Measurements from ENCODE around the gene MMS22L.

MMS22L gene

GRCh38 chr6:97110626-97111025 is 172.4 kb downstream of the MMS22L start:
- TF ChIP-seq, protein P1, sequence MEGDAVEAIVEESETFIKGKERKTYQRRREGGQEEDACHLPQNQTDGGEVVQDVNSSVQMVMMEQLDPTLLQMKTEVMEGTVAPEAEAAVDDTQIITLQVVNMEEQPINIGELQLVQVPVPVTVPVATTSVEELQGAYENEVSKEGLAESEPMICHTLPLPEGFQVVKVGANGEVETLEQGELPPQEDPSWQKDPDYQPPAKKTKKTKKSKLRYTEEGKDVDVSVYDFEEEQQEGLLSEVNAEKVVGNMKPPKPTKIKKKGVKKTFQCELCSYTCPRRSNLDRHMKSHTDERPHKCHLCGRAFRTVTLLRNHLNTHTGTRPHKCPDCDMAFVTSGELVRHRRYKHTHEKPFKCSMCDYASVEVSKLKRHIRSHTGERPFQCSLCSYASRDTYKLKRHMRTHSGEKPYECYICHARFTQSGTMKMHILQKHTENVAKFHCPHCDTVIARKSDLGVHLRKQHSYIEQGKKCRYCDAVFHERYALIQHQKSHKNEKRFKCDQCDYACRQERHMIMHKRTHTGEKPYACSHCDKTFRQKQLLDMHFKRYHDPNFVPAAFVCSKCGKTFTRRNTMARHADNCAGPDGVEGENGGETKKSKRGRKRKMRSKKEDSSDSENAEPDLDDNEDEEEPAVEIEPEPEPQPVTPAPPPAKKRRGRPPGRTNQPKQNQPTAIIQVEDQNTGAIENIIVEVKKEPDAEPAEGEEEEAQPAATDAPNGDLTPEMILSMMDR (IDR thresholded peaks at IDR 0.05; ENCODE audit: control insufficient read depth, insufficient read depth, low read depth, low read length, missing control alignments) = no peak

GRCh38 chr6:97110149-97110548 is 172.9 kb downstream of the MMS22L start:
- TF ChIP-seq, protein P1 (IDR thresholded peaks at IDR 0.05; ENCODE audit: control insufficient read depth, insufficient read depth, low read depth, low read length, missing control alignments) = no peak

More at GRCh38 chr6:97110626-97111025, 172.4 kb downstream of the MMS22L start:
- no peak overlapping the region for H3K4me3 ChIP-seq (ENCODE audit: control insufficient read depth, low read depth, low read length)
- no peak for DNase-seq (ENCODE audit: low read depth)

GRCh38 chr6:97109444-97109843 is 173.6 kb downstream of the MMS22L start:
- DNase-seq (ENCODE audit: low read depth) = no peak
- no peak overlapping the region for H3K4me3 ChIP-seq (ENCODE audit: control insufficient read depth, low read depth, low read length)
- TF ChIP-seq, protein P1 (IDR thresholded peaks at IDR 0.05; ENCODE audit: control insufficient read depth, insufficient read depth, low read depth, low read length, missing control alignments) = no peak

More at GRCh38 chr6:97110149-97110548, 172.9 kb downstream of the MMS22L start:
- DNase-seq (ENCODE audit: low read depth) = no peak
- no peak overlapping the region for H3K4me3 ChIP-seq (ENCODE audit: control insufficient read depth, low read depth, low read length)

GRCh38 chr6:97102145-97102790 is 180.7 kb downstream of the MMS22L start:
- DNase-seq (ENCODE audit: low read depth) = no peak
- TF ChIP-seq, protein P1 (IDR thresholded peaks at IDR 0.05; ENCODE audit: control insufficient read depth, insufficient read depth, low read depth, low read length, missing control alignments) = no peak
- H3K4me3 ChIP-seq (ENCODE audit: control insufficient read depth, low read depth, low read length) = no peak overlapping the region

- DNase-seq (ENCODE audit: low read depth) = no peak
- H3K4me3 ChIP-seq (ENCODE audit: control insufficient read depth, low read depth, low read length) = no peak overlapping the region
- TF ChIP-seq, protein P1 (IDR thresholded peaks at IDR 0.05; ENCODE audit: control insufficient read depth, insufficient read depth, low read depth, low read length, missing control alignments) = no peak
Measured at GRCh38 chr6:97100696-97101095, 182.3 kb downstream of the MMS22L start.

- no peak overlapping the region for H3K4me3 ChIP-seq (ENCODE audit: control insufficient read depth, low read depth, low read length)
- no peak for DNase-seq (ENCODE audit: low read depth)
- TF ChIP-seq, protein P1 (IDR thresholded peaks at IDR 0.05; ENCODE audit: control insufficient read depth, insufficient read depth, low read depth, low read length, missing control alignments) = no peak
Measured at GRCh38 chr6:97097068-97098047, 185.7 kb downstream of the MMS22L start.
